ENCODE results near the gene CDH4. TPM values are rescaled to one million over a fixed set of nuclear protein-coding genes. Genes with fewer than 3 reads are reported as not detected.

Gene CDH4
- total and polyA plus RNA-seq, 8 donors, result under 0.01 to 2.2 (median 0.11) TPM; not detected in 2

DNA sequence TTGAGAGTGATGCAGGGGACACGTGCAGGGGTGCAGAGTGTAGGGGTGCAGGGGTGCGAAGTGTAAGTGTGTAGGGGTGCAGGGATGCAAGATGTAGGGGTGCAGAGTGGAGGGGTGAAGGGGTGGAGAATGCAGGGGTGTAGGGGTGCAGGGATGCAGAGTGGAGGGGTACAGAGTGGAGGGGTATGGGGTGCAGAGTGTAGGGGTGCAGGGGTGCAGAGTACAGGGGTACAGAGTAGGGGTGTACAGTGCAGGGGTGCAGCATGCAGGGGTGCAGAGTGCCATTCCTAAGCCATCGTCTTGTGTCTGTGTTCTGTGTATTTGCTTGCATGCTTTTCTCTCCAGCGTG lies 468.3 kb downstream of the CDH4 start:
- H3K36me3 ChIP-seq, result no peaks in the 10 kb centered on the region
- H3K27me3 ChIP-seq, result peaks cover 0 to 77% (median 10%) of the 10 kb centered on the region in 3 donors
- WGBS, 5 donors, result 38 to 56% (median 45%) methylated on average over 4 of the region's 4 CpGs
- DNase-seq, result no peak
- peaks cover 3 to 20% (median 19%) of the 10 kb centered on the region in 4 donors for H3K9me3 ChIP-seq
- no peak overlapping the region for H3K27ac ChIP-seq
- H3K4me3 ChIP-seq, result no peak overlapping the region
- H3K4me1 ChIP-seq, result no peaks in the 10 kb centered on the region
- TF ChIP-seq, protein P1, sequence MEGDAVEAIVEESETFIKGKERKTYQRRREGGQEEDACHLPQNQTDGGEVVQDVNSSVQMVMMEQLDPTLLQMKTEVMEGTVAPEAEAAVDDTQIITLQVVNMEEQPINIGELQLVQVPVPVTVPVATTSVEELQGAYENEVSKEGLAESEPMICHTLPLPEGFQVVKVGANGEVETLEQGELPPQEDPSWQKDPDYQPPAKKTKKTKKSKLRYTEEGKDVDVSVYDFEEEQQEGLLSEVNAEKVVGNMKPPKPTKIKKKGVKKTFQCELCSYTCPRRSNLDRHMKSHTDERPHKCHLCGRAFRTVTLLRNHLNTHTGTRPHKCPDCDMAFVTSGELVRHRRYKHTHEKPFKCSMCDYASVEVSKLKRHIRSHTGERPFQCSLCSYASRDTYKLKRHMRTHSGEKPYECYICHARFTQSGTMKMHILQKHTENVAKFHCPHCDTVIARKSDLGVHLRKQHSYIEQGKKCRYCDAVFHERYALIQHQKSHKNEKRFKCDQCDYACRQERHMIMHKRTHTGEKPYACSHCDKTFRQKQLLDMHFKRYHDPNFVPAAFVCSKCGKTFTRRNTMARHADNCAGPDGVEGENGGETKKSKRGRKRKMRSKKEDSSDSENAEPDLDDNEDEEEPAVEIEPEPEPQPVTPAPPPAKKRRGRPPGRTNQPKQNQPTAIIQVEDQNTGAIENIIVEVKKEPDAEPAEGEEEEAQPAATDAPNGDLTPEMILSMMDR (IDR thresholded peaks at IDR 0.05), result no peak
- TF ChIP-seq EP300 (IDR thresholded peaks at IDR 0.05), result no peak
- TF ChIP-seq POLR2AphosphoS5 (IDR thresholded peaks at IDR 0.05), result no peak
- TF ChIP-seq POLR2A (IDR thresholded peaks at IDR 0.05), result no peak
- intact Hi-C loops (cut with DNase I; ENCODE audit: low total_unique reads), result no loop called here

DNA sequence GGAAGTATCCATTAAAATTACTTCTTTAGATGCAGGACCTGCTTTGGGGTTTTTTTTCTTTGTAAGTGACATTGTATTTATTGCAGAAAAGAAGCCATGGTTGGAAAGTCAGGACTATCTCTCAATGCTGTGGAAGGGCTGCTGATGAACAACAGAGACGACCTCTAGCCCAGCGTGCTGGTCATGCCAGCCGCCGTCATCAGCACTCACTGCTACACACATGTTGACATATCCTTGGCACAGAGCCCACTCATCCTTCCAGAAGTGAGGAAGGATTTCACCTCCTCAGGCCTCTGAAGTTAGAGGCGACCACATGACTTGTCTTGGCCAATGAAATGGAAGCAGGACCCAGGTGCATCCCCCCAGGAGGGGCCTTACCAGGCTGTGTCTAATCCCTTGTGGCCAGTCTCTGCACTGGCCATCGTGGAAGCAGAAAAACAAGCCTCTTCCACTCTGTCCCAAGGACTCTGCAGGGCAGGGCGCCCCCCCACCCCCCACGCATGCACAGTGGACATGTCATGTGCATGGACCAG lies 470.2 kb downstream of the CDH4 start:
- no peak for TF ChIP-seq POLR2AphosphoS5 (IDR thresholded peaks at IDR 0.05)
- no peak for TF ChIP-seq EP300 (IDR thresholded peaks at IDR 0.05)
- TF ChIP-seq, protein P1 (IDR thresholded peaks at IDR 0.05), result no peak
- TF ChIP-seq POLR2A (IDR thresholded peaks at IDR 0.05), result no peak
- 48 to 69% (median 58%) methylated on average over 6 to 8 of the region's 8 CpGs for WGBS, 5 donors
- DNase-seq, result no peak

DNA sequence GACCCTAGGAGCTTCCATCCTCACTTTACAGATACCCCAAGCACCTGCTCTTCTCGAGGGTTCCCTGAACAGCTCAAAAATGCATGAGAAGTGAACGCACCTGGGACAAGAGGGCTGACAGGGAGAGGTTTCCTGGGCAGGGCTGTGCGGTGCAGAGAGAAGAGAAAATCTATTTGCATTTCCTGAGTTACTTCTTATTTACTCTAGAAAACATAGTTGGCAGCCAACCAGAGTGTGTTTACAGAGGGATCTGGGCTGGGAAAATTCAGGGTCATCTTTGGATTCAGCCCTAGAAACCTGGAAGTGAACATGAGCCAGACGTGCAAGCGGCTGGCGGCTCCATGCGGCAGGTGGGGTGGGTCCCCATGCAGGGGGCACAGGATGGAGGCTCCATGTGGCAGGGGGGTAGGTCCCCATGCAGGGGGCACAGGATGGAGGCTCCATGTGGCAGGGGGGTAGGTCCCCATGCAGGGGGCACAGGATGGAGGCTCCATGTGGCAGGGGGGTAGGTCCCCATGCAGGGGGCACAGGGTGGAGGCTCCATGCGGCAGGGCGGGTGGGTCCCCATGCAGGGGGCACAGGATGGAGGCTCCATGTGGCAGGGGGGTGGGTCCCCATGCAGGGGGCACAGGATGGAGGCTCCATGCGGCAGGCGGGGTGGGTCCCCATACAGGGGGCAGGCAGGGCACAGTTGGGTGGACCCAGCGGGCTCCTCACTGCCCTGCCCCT lies 471.6 kb downstream of the CDH4 start:
- H3K27ac ChIP-seq, result no peak overlapping the region
- DNase-seq, result no peak
- peaks cover 0 to 57% (median 10%) of the 10 kb centered on the region in 3 donors for H3K27me3 ChIP-seq
- TF ChIP-seq, protein P1 (IDR thresholded peaks at IDR 0.05), result no peak
- TF ChIP-seq POLR2AphosphoS5 (IDR thresholded peaks at IDR 0.05) (no peak), EP300 (IDR thresholded peaks at IDR 0.05) (no peak), POLR2A (IDR thresholded peaks at IDR 0.05) (no peak)
- intact Hi-C loops (cut with DNase I; ENCODE audit: low total_unique reads), result no loop called here
- WGBS, 5 donors, result 36 to 67% (median 55%) methylated on average over 7 to 12 of the region's 12 CpGs
- H3K4me1 ChIP-seq, result no peaks in the 10 kb centered on the region
- H3K4me3 ChIP-seq, result no peak overlapping the region
- H3K36me3 ChIP-seq, result no peaks in the 10 kb centered on the region
- no peaks in the 10 kb centered on the region for H3K9me3 ChIP-seq

More for the DNA sequence above, 470.2 kb downstream of the CDH4 start:
- no peak overlapping the region for H3K4me3 ChIP-seq
- peaks cover 0 to 72% (median 10%) of the 10 kb centered on the region in 3 donors for H3K27me3 ChIP-seq
- H3K9me3 ChIP-seq, result peaks cover 0 to under 1% (median under 1%) of the 10 kb centered on the region in 4 donors
- intact Hi-C loops (cut with DNase I; ENCODE audit: low total_unique reads), result no loop called here
- no peaks in the 10 kb centered on the region for H3K4me1 ChIP-seq
- no peak overlapping the region for H3K27ac ChIP-seq
- H3K36me3 ChIP-seq, result no peaks in the 10 kb centered on the region

DNA sequence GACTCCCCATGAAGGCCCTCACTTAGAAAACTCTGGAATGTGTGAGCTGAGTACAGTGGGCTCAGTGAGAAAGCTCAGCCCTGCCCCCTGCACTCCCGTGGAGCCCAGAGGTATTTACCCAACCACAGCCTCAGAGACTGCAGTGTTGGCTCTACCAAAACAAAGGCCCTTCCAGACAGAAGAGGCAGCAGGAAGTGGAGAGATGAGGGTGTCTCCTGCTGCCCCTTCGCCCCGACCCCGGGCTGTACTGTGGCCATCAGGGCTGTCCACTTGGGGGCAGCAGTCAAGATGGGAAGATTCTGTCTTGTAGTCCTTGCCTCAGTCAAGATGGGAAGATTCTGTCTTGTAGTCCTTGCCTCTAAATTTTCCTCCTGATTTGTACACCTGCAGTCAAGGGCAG lies 472.3 kb downstream of the CDH4 start:
- Histone ChIP-seq H3K4me3 (no peak overlapping the region), H3K27me3 (peaks cover 0 to 50% (median 10%) of the 10 kb centered on the region in 3 donors), H3K9me3 (no peaks in the 10 kb centered on the region), H3K27ac (no peak overlapping the region), H3K4me1 (no peaks in the 10 kb centered on the region), H3K36me3 (no peaks in the 10 kb centered on the region)
- intact Hi-C loops (cut with DNase I; ENCODE audit: low total_unique reads), result no loop called here
- TF ChIP-seq, protein P1 (IDR thresholded peaks at IDR 0.05), result no peak
- no peak for TF ChIP-seq POLR2A (IDR thresholded peaks at IDR 0.05)
- no peak for DNase-seq
- 2 to 16% (median 10%) methylated on average over 4 of the region's 4 CpGs for WGBS, 5 donors
